Stimulated activated CD8-positive, alpha-beta memory T cell treated with anti-CD3 and anti-CD28 coated beads, Interleukin-12 subunit alpha, Interleukin-12 subunit beta, amount 100 ng/mL, for 24 hours (primary cell): ENCODE data around the gene EIF2AK3.
"Not testable (repeated sequence)": the region's sequence is repeated elsewhere in the genome, so short reads cannot be mapped to it uniquely, and the experiment has no call there.

ENCODE experiments used
- DNase-seq: peaks from one replicate; pipeline ENCODE4 v3.0.0-alpha.2; 2020; ENCODE audit errors: extremely low read depth

The EIF2AK3 gene

GRCh38 chr2:88597168-88597567 is 30.1 kb downstream of the EIF2AK3 start:
- DNase-seq, result no peak

GRCh38 chr2:88596141-88596830 is 31.0 kb downstream of the EIF2AK3 start:
- no peak for DNase-seq

GRCh38 chr2:88591698-88592097 is 35.6 kb downstream of the EIF2AK3 start:
- DNase-seq, result no peak

- no peak for DNase-seq
Measured at GRCh38 chr2:88590998-88591613, 36.2 kb downstream of the EIF2AK3 start.

GRCh38 chr2:88585969-88586368 is 41.3 kb downstream of the EIF2AK3 start:
- DNase-seq, result no peak

- no peak for DNase-seq
Measured at GRCh38 chr2:88582030-88582429, 45.2 kb downstream of the EIF2AK3 start.

- DNase-seq, result no peak
Measured at GRCh38 chr2:88580088-88580487, 47.2 kb downstream of the EIF2AK3 start.

- no peak for DNase-seq
Measured at GRCh38 chr2:88575630-88576029, 51.6 kb downstream of the EIF2AK3 start.

GRCh38 chr2:88575051-88575450 is 52.2 kb downstream of the EIF2AK3 start:
- no peak for DNase-seq

GRCh38 chr2:88574445-88574844 is 52.8 kb downstream of the EIF2AK3 start:
- DNase-seq, result no peak

- DNase-seq, result no peak
Measured at GRCh38 chr2:88568179-88568578, 59.1 kb downstream of the EIF2AK3 start.

- DNase-seq, result no peak
Measured at GRCh38 chr2:88564402-88564801, 62.9 kb downstream of the EIF2AK3 start.

GRCh38 chr2:88563129-88563528 is 64.1 kb downstream of the EIF2AK3 start:
- DNase-seq, result no peak

GRCh38 chr2:88561646-88562388 is 65.4 kb downstream of the EIF2AK3 start:
- no peak for DNase-seq

GRCh38 chr2:88560619-88561307 is 66.5 kb downstream of the EIF2AK3 start:
- DNase-seq, result no peak

GRCh38 chr2:88557290-88557689 is 70.0 kb downstream of the EIF2AK3 start:
- no peak for DNase-seq

GRCh38 chr2:88556026-88556425 is 71.2 kb downstream of the EIF2AK3 start:
- no peak for DNase-seq

GRCh38 chr2:88554189-88554588 is 73.1 kb downstream of the EIF2AK3 start:
- no peak for DNase-seq

GRCh38 chr2:88549616-88550292 is 77.5 kb downstream of the EIF2AK3 start:
- DNase-seq, result no peak

GRCh38 chr2:88546291-88546690 is 81.0 kb downstream of the EIF2AK3 start:
- DNase-seq, result not testable (repeated sequence)

- no peak for DNase-seq
Measured at GRCh38 chr2:88545118-88545517, 82.1 kb downstream of the EIF2AK3 start.

GRCh38 chr2:88543541-88544057 is 83.7 kb downstream of the EIF2AK3 start:
- DNase-seq, result no peak
